ENCODE data around the gene NFS1.
"Not testable (repeated sequence)": the region's sequence is repeated elsewhere in the genome, so short reads cannot be mapped to it uniquely, and the experiment has no call there.

NFS1 gene

DNA sequence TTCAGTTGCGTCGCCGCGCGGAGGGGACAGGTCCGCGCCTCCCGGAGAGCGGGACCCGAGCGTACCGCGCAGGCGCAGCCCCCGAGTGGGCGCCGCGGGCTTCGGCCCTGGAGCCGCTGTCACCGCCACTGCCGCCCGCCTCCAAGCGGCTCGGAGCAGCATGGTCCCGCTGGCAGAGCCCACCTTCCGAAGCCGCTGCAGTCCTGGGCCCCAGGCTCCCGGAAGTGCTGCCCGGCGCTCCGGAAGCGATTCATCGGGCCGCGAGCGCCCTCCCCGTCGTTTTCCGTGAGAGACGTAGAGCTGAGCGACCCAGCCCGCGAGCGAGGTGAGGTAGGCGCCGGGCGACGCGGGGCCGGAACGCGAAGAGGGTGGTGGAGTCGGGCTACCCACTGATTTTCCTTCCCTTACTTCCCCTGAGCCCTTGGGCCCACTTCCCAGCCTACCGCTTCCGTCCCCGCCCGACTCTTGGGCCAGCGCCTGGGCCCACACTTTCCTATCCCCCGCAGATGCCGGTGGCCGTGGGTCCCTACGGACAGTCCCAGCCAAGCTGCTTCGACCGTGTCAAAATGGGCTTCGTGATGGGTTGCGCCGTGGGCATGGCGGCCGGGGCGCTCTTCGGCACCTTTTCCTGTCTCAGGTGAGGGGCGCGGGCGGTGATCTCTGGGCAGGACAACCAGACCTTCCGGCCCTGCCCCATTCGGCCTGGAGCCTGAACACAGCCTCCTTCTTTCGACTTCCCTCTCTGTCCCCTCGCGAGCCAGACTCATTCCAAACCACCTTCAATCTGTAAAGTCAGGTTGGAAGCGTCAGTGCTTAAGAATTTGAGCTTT lies at the start of gene NFS1, which contains the start of gene ROMO1:
TSS of gene NFS1 (minus strand) at position 226 of the 830 bp plus-strand sequence. CDS start at position 162, 64 bp downstream.
TSS of gene ROMO1 (plus strand) at position 279 of the 830 bp plus-strand sequence. CDS start at position 507, 228 bp downstream.
- peak; percentile 61 to 82 (median 74) for DNase-seq

DNA sequence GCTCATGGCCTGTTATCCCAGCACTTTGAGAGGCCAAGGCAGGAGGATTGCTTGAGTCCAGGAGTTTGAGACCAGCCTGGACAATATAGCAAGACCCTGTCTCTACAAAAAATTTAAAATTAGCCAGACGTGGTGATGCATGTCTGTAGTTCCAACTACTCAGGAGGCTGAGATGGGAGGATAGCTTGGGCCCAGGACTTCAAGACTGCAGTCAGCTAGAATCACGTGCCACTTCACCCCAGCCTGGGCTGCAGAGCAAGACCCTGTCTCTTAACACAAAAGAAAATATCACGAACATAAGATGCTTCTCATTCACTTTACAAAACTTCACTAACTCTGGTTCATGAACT lies 45.3 kb upstream of the NFS1 start:
- not testable (repeated sequence) for DNase-seq

DNA sequence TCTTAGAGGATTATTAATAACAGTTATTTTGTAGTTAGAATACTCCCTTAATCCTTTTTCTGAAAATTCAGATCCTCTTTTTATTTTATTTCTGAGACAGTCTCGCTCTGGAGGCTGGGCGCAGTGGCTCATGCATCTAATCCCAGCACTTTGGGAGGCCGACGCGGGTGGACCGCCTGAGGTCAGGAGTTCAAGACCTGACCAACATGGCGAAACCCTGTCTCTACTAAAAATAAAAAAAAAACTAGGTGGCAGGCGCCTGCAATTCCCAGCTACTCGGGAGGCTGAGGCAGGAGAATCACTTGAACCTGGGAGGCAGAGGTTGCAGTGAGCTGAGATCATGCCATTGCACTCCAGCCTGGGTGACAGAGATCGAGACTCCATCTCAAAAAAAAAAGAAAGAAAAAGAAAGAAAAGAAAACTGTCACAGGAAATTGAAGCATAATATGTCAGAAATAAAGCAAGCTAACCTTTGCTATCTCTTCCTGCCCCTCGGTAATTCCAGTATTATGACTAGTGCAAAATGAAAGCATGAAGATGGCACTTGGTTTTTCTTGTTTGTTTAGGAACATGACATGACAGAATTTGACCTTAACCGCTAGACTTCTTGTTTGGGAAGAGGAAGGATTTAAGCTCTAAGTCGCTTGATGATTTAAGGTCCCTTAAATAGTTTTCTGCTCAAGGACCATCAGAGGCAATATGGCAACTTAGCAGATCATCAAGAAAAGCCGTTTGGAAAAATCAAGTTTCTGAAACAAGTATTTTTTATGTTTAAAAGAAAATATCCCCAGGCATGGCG lies 44.7 kb upstream of the NFS1 start:
- no peak for DNase-seq

DNA sequence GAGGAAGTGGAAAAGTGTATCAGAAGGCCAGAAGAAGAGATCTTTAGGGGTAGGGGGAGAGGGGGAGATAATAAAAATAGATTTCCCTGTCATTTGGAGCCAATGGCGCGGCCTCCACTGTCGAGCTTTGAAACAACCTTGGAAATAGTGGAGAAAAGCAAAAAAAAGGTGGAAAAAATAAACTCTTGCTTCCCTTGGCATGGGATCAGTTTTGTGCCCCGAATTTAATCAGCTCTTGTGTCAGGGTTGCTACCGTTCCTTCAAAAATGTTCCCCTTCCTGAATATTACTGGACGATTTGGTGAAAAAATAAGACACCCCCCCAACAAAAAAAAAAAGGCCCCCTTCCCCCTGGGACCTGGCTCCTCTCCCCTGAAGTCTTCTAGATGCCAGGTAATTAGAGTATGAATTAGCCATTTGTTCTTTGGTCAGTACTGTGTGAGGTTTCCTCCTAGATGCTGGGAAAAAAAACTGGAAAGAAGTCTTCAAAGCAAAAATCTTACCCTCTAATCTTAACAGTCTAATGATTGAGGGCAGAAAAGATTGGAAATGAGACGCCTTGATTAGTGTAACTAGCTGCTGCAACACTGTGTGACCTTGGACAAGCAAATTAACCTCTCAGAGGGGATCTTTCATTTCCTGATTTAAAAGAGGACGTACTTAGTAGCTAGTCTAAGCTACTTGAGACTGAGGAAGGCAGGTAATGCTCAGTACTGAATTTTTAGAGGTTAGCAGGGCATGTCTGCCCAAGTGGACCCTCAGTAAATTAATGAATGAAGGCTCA lies 43.8 kb upstream of the NFS1 start:
- no peak for DNase-seq

DNA sequence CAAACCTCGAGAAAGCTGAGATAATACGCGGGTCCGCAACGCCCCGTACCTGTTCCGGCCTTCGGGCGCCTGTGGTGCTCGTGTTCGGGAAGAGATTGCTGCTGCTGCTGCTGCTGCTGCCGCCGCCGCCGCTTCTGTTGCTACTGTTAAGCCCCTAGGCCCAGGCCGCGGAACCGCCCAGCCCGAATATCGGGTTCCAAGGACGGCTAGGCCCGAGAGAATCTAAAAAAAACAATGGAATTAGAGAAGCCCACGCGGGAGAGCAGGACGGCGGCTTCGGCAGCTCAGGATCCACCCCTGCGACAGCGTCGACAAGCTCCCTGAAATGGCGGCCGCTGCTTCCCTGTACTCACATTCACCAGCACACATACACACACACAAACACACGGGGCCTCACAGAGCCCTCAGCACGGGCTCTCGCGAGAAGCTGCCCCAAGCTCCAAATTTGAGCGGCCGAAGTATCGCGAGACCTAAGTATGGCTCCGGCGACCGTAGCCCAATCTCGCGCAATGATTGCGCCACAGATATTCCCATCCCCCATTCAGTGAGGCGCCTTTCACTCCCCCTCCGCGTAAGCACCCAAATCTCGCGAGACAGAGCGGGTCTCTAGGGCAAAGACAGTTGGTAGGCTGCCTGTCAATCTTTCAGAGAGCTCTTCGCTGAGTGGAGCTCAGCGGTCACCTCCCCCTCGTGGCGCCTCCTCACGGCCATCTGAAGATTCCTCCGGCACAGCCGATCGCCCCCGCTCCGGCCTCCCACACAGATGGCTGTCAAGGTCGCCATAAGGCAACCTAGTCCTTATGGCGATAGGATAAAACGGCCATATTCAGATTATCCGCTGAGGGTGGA lies 43.0 kb upstream of the NFS1 start, which contains the start of gene RBM39:
TSS of gene RBM39 (minus strand) at position 369 of the 849 bp plus-strand sequence. CDS start 1,386 bp downstream, outside the sequence.
- peak; percentile 91 to 97 (median 97) for DNase-seq

DNA sequence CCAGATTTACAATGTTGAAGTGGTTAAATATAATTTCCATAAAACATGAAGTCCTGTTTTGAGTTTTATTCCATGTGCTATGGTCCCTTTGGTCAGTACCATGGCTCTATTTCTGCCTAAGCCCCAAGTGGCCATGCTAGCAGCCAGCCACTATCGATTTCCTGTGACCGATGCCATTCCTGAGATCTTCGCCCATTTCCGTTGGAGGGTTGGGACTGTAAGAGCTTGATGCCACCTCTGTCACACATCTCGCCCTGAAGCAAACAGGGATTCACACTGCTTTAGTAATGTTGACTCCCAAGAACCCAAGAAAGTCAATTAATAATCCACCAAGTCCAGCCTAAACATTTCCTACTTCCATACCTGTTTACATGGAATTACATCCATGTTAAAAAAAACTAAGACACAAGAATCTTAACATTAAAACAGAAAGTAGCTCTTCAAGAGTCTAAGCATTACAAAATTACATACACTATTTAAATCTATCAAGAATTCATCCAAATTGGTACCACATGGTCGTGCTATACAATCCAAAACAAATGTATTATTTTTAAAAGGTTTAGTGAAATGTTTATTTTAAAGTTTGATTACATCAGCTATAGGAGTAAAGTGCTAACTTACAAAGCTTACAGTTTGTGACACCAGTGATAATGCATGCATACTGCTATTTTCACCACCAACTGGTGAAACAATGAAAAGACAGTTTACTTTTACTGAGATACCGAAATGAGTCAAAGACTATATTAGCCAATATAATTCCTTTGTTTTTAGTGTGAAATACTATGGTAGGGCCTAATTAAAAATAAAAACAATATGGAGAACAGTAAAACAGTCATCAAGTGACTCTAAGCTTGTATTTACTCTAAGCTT lies 40.4 kb upstream of the NFS1 start:
- no peak for DNase-seq

DNA sequence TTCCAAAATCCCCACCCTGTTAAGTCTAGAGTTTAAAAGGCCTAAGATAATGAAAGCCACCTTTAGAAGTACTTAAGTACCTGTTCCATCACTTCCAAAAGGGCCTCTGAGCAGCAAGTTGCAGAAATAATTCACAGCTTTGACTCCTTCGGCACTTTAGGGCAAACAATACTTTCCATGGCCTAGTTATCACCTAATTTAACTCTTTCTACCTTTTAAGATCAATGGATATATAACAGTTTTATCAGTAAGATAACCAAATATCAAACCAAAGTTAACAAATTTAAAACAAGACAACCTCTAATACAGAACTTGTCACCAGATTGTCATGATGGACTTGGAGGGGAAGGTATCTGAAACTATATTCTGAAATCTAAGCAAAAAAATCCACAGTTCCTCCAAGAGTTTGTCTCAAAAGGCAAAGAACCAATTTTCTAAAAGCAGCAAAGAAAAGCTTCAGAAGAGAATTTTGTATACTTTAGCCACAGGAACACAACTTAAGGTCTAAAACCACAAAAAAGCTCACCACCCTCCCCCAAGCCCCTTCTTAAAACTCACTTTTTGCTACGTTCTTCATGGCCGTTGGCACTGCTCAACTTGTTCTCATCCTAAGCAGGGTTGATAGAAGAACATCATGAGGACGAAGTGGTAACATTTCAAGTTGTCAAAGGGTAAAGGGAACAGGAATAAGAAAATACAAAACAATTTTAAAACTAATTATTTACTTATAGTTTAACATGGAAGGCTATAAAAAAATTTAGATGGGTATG lies 39.4 kb upstream of the NFS1 start:
- no peak for DNase-seq

DNA sequence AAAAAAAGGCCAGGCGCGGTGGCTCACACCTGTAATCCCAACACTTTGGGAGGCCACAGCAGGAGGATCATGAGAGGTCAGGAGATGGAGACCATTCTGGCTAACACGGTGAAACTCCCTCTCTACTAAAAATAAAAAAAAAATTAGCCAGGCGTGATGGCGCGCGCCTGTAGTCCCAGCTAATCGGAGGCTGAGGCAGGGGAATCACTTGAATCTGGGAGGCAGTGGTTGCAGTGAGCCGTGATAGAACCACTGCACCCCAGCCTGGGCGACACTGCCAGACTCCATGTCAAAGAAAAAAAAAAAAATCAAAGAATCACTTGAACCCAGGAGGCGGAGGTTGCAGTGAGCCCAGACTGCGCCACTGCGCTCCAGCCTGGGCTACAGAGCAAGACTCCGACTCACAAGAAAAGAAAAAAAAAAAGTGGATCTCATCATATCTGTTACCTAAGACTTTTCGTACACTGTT lies 38.7 kb upstream of the NFS1 start:
- DNase-seq, result no peak

DNA sequence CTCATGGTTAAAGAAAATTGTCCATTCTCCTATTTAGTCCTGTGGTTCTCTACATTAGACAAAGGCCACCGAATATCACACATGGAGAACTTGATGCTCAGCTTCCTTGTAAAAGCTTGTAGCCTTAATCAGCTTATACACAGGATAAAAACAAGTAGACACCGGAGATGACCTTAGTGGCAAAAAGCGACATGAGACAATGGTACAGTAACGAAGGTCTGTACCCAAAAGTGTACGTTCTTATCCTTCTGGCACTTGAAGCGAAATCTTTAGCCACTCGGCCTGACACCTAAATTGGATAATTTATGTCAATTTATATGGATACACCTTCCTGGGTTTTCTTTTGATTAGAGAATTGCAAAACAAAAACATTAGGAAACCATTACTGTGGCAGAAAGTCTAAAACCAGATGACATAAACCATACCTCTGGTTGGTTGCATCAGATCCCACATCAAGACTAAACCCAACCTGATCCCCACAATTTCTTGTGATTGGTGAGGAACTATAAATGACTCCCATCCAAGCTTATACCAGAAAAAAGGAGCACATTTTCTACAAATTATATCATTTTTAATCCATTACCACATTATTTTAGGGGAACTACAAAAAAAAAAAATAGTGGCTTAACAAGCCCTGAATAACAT lies 36.8 kb upstream of the NFS1 start:
- no peak for DNase-seq

DNA sequence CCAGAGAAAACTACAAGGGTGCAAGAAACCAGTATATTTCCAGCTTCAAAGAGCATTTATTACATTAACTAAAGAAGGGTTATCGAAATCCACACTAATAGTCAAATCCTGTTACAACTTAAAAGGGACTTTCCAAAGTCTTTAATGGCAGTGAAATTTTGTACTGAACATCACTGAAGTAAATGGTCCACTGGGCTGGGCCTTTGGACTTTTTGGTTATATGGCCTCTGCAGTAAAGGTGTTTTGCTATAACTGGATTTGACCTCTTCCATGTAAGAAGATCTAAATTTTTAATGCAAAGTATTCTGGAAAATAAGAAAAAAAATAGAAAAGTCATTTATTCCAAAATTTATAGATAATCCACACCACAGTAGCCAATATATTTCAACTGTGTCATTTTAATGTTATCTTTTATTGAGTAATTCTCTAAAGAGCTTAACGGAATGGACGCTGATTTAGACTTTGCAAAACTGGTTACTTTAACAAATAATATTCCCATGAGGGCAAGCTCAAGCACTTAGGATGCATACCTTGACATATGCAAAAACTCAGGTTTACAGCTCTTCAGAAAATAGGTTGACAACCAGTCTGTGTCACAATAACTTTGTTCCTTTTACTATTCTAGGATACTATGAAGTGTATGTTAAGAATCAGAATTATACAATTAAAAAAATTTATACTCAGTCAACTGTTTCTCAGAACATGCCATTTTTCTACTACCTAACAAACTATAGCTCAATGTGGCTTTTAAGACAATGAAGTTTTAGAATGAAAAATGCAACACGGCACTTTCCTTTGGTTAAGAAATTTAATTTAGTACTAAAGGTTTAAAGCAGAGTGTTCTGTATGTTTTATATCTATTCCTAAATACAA lies 35.9 kb upstream of the NFS1 start:
- DNase-seq, result no peak

DNA sequence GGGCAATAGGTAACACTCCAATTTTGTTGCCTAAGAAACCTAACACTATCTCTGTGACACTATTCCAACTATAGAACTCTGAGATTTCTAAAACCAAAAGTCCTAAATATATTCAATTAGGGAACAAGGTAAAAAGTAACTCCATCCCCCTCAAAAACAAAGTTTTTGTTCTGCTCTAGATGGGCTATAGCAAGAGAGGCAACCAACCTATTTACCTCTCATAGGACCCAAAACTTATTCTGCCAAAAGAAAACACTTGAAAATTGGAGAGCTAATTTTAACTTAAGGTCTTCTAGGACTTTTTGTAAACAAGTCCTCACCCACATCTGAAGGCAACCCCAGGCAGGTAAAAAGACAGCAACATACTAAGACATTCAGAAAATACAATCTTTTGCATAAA lies 35.2 kb upstream of the NFS1 start:
- DNase-seq, result no peak

DNA sequence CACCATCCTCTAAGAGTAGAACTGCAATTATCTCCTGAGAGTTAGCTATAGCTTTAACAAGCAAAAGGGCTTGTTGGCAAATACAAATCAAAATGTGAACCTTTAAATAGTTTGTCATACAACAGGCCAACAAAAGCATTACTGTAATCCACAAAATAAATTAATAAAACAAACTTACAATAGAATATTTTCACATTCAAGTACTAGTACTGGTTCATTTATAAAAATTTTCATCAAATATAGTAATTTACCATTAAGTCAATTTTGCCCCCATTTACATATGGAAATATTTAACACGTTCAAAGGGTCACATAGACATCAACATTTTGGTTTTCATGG lies 33.5 kb upstream of the NFS1 start:
- no peak for DNase-seq

DNA sequence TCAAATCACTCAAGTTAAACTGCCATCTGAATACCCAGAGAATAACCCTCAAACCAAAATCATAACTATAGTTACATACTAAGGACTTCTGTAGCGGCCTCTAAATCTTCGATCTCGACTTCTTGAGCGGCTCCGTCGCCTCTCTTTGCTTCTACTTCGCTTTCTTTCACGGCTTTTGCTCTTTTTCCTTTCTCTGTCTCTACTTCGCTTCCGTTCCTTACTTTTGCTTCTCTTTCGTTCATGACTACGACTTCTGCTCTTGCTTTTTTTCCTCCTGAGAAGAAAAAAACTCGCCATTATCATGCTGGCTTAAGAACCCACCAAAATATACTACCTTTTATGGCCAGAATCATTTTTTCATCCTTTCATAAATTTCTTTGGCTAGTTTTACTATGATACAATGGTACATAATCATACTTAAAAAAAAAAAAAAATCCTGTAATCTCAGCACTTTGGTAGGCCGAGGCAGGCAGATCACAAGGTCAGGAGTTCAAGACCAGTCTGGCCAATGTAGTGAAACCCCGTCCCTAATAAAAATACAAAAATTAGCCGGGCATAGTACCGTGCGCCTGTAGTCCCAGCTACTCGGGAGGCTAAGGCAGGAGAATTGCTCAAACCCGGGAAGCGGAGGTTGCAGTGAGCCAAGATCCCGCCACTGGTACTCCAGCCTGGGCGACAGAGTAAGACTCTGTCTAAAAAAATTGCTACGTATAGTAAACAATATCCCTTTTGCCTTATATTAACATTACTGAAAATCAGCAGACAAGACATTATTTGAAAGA lies 32.9 kb upstream of the NFS1 start:
- DNase-seq, result no peak

DNA sequence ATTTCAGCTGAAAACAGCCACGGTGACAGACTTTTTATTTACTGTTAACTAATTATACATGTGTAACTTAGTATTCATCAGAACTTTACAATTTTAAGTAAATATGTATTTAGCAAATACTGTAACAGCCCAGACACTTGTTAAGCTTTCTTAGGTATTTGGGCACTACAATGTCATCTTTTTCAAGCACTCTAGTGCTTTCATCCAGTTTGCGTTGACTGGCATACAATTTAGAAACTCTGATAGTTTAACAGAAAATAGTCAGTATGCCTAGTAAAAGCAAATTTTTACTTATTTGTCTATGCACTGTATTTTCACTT lies 32.3 kb upstream of the NFS1 start:
- DNase-seq, result no peak

DNA sequence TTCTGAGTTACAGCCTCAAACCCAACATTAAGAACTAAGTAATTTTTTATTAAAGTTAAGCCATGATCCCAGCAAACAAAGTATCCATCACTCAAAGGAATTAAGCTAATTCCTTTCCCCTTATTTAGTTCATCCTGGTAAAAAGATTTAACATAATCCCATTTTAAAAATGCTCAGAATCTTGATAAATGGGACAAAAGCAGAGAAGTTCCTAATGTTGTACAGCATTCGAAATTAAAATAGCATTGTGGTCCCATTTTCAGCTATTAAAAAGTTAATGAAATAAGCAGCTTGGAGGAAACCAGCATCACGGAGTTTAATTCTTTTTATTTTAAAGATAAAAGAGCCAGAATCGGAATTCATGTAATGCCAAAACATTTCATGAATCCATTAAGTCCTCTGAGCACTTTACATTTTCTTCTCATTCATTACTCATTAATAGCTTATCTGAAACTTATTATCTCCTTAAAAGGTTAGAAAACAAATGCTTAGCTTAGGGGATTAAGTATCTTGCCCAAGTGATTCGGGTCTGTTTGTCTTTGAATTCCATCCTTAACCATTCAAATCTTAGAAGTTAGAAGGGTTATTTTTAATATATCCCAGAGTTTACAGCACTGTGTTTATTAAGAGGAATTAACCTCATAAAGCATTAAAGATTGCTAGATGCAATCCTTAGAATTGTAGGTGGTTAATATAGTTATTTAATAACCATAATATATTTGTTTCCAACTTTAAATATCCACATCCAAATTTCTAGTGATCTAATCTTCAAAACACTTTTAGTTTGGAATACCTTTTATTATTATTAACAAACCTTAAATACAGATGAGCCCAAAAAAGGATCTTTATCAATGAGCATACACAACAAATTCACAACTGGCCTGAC lies 31.7 kb upstream of the NFS1 start:
- DNase-seq, result no peak

DNA sequence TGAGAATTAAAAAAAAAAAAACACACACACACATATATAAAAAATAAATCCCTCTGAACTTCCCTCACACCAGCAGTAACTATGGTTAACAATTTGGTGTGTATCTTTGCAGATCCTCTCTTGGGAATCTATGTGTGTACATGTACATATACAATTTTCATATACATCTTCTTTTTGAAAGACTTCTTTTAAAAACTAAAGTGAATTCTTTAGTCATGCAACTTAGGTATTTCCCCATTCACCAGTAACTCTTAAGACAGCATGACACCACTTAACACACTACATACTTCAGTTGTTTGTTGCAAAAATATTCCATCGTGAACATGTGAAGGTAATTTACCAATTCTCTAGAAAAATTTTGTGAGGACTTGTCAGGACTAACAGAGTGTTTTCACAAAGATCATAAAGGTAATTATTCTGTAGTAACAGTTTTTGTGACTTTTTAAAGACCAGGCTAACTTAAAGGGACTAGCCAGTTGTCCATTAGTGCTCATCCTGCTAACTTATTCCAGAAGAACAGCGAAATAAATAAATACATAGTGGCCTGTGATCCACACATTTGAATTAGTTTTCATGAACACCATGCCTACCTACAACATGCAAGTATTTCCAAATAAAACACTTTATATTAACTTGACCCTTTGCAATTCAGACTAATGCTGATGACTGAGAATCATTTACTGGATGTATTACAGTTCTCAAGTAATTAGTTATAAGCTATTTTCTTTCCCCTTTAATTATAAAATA lies 30.9 kb upstream of the NFS1 start:
- no peak for DNase-seq

Data from activated naive CD4-positive, alpha-beta T cell (primary cell).